Right atrium auricular region (tissue), 2 donors: ENCODE measurements around the gene TCF21. TPM values are rescaled to one million over a fixed set of nuclear protein-coding genes. Genes with fewer than 3 reads are reported as not detected.

Source experiments
- DNase-seq: peaks from one replicate; pipeline ENCODE4 v3.0.0-alpha.2; 2019; ENCODE audit warnings: low spot score
- H3K27ac ChIP-seq, 2 donors: fragments of 200-600 bp; sonication (generic); 1 replicate in 1 of 2; 2 replicates in 1 of 2; pipeline ENCODE4 v1.5.1; 2016 to 2019
- H3K27me3 ChIP-seq, 2 donors: fragments of 200-600 bp; sonication (generic); one replicate each; pipeline versions ENCODE4 v1.5.1 to v1.6.0; 2017 to 2019
- H3K36me3 ChIP-seq: fragments of 200-600 bp; sonication (generic); one replicate; pipeline ENCODE4 v1.5.1; 2016
- H3K4me1 ChIP-seq, 2 donors: fragments of 200-600 bp; sonication (generic); one replicate each; pipeline versions ENCODE4 v1.5.1 to v1.6.0; 2017 to 2019
- H3K4me3 ChIP-seq, 2 donors: fragments of 200-600 bp; sonication (generic); 1 replicate in 1 of 2; 2 replicates in 1 of 2; pipeline ENCODE4 v1.5.1; 2017 to 2019; ENCODE audit warnings: mild to moderate bottlenecking in 1 of 2, moderate library complexity in 1 of 2
- H3K9me3 ChIP-seq, 2 donors: fragments of 200-600 bp; sonication (generic); one replicate each; pipeline ENCODE4 v1.5.1; 2019
- CTCF ChIP-seq, 2 donors: fragments of 200-600 bp; sonication (generic); IDR thresholded peaks; one replicate each; pipeline ENCODE4 v1.5.1; 2019; ENCODE audit warnings: antibody characterized with exemption in 2 of 2
- total RNA-seq, 2 donors: library from RNA; depleted of rRNA; stranded (reverse); fragments of >200 nt; gene quantifications; one replicate each; pipeline ENCODE4 v1.1.0, GENCODE V29; 2016

TCF21 gene
- total RNA-seq, 2 donors from 2014 or later, result 7.5 to 16.5 TPM

GRCh38 chr6:133899556-133899955 lies 10.6 kb downstream of the TCF21 start:
- Histone ChIP-seq H3K4me3 (no peak overlapping the region), H3K4me1 (peaks cover 0 to 18% of the 10 kb centered on the region in 2 donors), H3K9me3 (no peaks in the 10 kb centered on the region), H3K27me3 (peaks cover 0 to 13% of the 10 kb centered on the region in 2 donors), H3K27ac (no peak overlapping the region), H3K36me3 (no peaks in the 10 kb centered on the region)
- DNase-seq, result no peak
- no peak for TF ChIP-seq CTCF (IDR thresholded peaks at IDR 0.05)

DNA sequence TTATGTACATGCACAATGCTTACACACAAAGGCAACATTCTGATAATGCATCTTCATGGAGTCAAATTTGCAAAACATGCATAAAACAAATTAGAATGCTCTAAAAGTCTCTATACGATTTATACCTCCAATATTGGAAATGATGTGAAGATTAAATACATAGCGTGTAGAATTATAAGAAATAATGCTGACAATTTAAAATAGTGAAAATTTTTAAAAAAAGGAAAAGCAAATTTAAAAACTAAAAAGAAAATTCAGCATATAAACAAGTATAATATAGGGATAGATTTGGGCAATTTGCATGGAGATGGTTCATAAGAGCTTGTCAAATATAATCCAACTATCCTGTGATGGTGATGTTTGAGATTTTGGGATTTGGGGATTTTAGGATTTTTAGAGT lies 14.9 kb downstream of the TCF21 start:
- TF ChIP-seq CTCF (IDR thresholded peaks at IDR 0.05), result no peak
- no peak overlapping the region for H3K27ac ChIP-seq
- no peaks in the 10 kb centered on the region for H3K9me3 ChIP-seq
- no peaks in the 10 kb centered on the region for H3K27me3 ChIP-seq
- no peaks in the 10 kb centered on the region for H3K36me3 ChIP-seq
- DNase-seq, result no peak
- H3K4me1 ChIP-seq, result no peaks in the 10 kb centered on the region
- no peak overlapping the region for H3K4me3 ChIP-seq

GRCh38 chr6:133906050-133906449 lies 17.1 kb downstream of the TCF21 start:
- Histone ChIP-seq H3K27ac (no peak overlapping the region), H3K9me3 (no peaks in the 10 kb centered on the region), H3K4me3 (no peak overlapping the region), H3K27me3 (no peaks in the 10 kb centered on the region), H3K36me3 (no peaks in the 10 kb centered on the region), H3K4me1 (no peaks in the 10 kb centered on the region)
- no peak for DNase-seq
- no peak for TF ChIP-seq CTCF (IDR thresholded peaks at IDR 0.05)

DNA sequence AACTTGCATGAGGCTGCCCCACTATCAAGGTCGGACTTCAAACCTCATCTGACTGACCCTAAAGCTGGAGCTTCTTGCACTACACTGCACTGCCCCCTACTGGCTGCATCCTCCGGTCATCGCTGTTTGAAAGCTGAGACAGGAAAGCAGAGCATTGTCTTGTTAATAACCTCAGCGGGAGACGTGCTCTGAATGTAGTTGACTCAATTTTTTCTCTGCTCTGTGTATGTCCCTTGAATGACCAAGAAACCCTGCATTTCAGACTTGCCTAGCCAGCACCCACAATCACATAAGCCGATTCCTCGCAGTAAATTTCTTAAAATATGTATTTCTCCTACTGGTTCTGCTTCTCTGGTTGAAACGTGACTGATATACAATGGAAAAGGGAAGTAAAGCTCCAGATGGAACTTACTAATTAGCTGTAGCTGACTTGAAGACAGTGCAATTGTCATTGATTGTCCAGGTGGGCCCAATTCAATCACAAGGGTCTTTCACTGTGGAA lies 27.8 kb downstream of the TCF21 start:
- Histone ChIP-seq H3K4me1 (peaks cover 0 to 7% of the 10 kb centered on the region in 2 donors), H3K9me3 (peaks cover 0 to 13% of the 10 kb centered on the region in 2 donors), H3K36me3 (no peaks in the 10 kb centered on the region), H3K4me3 (no peak overlapping the region), H3K27ac (no peak overlapping the region), H3K27me3 (no peaks in the 10 kb centered on the region)
- peak; percentile 97 for DNase-seq
- TF ChIP-seq CTCF (IDR thresholded peaks at IDR 0.05), result peak; percentile 85 to 90

GRCh38 chr6:133917781-133918180 lies 28.9 kb downstream of the TCF21 start:
- no peak for TF ChIP-seq CTCF (IDR thresholded peaks at IDR 0.05)
- no peaks in the 10 kb centered on the region for H3K36me3 ChIP-seq
- H3K4me3 ChIP-seq, result no peak overlapping the region
- H3K27ac ChIP-seq, result no peak overlapping the region
- peaks cover 0 to 7% of the 10 kb centered on the region in 2 donors for H3K4me1 ChIP-seq
- H3K27me3 ChIP-seq, result no peaks in the 10 kb centered on the region
- no peak for DNase-seq
- peaks cover 0 to 13% of the 10 kb centered on the region in 2 donors for H3K9me3 ChIP-seq
